HG02885 (cell line): ENCODE results near the gene TNS4.

Experiments used
- ATAC-seq: cut with Tn5 transposase; IDR thresholded peaks from one replicate; pipeline ENCODE4 v1.9.1; 2021; ENCODE audit warnings: mild to moderate bottlenecking; ENCODE audit not compliant: unreplicated experiment, poor library complexity

TNS4 gene

DNA sequence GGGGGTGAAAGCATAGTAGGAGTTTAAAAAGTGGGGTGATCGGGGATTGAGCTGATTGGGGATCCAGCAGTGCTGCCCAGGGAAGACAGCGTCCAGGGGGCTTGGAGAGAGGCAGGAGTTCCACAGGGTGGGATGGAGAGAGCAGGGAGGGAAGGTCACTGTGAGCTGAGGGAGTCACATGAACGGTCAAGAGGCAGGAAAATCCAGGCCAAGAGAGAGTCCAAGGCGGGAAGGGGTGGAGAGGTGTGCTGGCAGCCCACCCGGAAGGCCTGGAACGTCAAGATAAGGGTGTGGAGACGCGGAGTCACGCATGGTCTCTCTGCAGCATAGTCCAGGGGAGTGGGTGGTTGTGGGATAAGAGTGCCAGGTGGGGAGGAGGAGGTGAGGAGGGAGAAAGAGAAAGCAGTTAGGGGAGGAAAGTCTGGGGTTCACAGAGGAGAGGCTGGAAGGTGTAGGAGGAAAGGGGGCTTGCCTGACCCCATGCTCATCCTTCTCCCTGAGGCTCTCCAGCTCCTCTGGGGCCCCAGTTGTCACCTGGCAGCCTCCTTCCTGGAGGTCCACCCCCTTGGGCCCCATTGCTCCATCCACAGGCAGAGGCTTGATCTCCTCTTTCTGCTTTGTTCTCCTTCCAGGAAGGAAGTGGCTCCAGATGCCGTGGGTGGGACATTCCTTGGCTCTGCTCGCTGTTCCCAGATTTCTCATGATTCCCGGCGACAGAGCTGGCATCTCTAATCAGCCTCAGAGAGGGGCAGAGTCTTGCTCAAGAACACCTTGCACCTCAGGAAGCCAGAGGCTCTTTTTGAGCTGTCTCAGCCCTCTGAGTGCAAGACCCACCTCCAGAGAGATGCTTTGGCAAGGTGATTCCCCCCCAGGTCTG, 35.1 kb upstream of the TNS4 start:
- no peak for ATAC-seq

DNA sequence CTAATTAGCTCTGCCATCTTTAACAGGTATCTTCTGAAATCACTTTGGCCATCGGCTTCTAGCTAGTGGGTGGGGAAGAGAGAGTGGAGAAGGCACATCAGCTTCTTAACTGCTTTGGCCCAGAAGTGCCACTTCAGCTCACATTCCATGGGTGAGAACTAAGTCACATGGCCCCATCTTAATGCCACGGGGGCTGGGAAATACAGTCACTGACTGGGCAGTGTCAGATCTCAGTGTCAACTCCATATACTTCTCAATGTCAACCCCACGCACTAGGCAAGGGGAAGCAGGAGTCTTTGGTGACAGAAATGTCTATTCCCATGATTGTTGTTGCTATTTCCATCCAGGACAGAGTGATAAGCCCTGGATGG, 34.5 kb upstream of the TNS4 start:
- no peak for ATAC-seq

DNA sequence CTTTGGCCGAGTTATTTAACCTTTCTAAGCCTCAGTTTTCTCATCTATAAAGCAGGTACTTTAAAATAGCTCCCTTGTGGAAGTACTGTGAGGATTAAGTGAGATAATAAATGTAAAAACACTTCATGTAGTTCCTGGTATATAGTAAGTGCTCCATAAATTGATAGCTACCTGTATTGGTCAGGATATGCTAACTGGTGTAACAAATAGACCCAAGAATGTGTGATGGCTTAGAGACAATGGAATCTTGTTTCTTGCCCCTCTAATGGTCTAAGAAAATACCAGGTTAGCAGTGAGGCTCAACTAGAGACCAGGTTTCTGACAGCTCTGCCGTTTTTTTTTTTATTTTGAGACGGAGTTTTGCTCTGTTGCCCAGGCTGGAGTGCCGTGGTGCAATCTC, 34.0 kb upstream of the TNS4 start:
- no peak for ATAC-seq

DNA sequence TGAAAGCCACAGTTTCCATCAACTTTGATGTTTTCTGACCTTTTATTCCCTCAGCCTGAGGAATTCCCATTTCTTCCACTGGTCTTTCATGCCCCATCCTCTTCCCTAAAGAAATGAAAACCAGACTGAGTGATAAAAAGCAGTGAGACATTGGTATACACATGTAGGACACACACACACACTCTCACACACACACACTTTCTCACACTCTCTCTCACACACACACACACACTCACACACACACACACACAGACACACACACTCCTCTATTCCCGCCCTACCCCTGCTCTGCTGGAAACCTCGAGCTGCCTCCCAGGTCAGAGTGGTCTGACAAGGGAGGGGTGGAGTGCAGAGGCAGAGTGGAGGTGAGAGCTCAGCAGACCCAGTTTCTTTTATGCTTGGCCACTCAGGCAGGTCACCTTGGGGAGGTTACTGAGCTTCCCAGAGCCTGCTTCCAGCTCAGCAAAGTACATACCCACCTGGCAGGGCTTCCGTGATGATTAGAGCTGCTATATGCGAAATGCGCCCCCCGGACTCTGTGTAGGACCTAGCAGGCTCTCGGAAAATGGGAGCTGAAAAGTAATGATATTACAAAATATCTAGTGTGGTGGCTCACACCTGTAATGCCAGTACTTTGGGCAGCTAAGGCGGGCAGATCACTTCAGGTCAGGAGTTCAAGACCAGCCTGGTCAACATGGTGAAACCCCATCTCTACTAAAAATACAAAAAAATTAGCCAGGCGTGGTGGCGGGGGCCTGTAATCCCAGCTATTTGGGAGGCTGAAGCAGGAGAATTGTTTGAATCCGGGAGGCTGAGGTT, 33.2 kb upstream of the TNS4 start:
- no peak for ATAC-seq

DNA sequence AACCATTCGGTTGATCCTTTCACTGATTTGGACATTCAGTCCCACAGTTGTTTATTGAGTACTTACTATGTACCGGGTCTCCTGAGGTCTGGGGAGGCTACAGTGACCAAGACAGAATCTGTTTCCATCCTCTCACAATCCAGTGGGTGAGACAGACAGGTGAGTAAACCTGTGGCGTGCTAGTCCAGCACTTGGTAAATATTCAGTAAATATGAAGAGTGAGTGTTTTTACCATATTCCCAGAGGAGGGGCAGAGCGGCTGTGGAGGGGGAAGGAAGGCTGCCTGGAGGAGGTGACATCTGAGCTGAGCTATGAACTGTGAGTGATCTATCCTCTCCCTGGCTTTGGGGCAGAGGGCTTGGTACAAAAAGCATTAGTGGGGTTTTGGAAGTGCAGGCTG, 32.5 kb upstream of the TNS4 start:
- ATAC-seq, result no peak

DNA sequence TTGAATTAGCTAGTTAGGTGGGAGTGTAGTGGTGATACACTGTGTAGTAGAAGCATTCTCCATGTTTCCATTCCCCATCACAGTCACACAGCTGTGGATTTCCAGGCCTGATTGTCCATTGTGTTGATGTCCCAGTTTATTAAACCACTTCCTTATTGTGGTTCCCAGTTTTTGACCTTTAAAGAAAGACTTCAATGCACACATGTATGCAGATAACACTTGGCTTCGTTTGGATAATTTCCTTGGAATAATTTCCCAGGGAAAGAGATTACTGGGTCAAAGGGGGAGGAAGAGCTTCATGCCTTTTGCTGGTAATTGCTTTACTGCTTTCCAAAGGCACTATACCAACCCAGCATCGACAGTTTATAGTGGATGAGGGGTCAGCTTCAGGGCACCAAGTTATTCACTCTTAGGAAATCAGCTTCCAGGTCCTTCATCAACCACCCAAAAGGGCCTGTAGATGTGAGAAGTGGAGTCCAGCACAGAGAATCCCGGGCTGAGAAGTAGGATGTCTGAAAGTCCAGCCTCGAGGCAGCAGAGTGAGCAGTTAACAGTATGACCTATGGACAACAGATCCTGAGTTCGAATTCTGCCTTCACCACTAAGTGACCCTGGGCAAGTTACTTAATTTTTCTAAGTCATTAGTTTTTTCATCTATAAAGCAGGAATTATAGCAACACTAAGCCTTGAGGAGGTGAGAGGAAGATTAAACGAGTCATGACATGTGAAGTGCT, 31.3 kb upstream of the TNS4 start:
- ATAC-seq, result no peak

DNA sequence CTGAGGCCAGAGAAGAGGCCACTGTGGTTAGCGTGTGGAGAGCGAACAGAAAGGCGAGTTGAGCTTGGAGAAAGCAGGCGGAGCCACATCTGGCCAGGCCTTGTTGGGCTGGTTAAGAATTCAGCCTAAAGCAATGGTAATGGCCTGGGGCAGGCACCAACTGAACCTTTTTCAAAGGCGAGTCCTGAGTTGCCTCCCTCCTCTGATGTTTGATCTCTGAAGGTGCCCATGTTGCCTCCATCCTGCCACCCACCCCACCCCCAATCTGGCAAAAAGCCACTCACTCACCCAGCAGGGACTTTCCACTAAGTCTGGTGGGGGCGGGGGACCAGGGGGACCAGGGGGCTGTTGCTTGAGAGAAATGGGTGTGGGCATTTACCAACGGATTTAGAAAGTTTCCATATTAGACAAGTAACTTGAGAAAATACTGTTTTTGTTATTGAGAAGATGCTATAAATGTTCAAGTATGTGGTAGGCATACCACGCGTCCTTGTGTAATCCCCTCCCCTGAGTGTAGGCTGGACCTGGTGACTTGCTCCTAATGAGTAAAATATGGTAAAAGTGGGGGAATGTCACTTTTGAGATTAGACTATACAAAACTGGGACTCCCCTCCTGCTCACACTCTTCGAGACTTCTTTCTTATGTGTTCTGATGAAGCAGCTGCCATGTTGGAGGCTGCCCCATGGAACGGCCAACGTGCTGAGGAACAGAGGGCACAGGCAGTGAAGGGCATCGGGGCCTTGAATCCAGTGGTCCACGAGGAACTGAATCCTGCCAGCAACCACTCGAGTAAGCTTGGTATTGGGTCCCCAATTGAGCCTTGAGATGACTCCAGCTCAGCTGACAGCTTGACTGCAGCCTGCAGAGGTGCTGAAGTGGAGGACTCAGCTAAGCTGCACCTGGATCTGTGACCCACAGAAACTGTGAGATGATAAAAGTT, 29.9 kb upstream of the TNS4 start:
- no peak for ATAC-seq

DNA sequence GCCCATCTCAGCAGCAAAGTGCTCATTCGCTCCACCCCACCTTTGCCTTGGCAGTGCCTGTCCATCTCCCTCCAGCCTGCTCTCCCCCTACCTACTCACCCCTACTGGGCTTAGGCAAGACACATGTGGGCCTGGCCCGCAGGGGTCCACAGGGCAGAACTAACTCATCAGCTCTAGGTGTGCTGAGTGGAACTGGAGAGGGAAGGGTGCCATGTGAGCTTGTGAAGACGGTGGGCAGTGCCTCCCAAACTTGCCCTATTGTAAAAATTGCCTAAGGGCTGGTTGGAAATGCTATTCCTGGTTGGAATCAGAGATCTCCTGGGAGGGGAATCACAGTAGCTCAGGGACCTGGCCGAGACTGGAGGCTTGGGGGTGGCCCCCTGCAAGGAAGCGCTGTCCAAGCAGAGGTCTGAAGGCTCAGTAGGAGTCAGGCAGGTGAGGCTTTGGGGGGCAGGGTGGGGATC, 29.1 kb upstream of the TNS4 start:
- no peak for ATAC-seq

DNA sequence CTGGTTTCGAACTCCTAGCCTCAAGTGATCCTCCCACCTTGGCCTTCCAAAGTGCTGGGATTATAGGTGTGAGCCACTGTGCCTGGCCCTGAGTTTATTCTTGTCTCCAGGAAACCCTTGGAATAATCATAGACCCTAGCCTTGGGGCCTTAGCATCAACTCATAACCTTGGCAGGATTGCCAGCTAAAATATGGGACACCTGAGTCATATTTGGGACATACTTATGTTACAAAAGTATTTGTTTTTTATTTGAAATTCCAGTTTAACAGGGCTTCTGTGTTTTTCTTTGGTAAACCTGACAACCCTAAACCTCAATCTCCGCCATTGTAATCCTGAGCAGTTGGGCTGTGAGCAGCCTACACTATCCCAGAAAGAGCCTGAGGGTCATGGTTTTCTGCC, 28.6 kb upstream of the TNS4 start:
- ATAC-seq, result no peak

DNA sequence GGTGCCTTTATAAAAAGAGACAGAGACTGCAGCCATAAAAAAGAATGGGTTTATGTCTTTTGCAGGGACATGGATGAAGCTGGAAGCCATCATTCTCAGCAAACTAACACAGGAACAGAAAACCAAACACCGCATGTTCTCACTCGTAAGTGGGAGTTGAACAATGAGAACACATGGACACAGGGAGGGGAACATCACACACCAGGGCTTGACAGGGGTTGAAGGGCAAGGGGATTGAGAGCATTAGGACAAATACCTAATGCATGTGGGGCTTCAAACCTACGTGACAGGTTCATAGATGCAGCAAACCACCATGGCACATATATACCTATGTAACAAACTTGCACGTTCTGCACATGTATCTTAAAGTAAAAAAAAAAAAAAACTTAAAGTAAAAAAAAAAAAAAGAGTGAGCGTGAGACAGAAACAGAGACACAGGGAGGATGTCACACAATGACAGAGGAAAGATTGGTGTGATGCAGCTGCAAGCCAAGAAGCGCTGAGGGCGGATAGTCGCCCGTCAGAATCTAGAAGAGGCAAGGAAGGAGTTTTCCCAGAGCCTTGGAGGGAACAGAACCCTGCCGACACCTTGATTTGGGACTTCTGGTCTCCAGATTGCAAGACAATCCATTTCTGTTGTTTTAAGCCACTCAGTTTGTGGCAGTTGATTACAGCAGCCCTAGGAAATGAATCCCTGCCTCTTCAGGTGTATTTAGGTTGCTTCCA, 27.4 kb upstream of the TNS4 start:
- ATAC-seq, result no peak

DNA sequence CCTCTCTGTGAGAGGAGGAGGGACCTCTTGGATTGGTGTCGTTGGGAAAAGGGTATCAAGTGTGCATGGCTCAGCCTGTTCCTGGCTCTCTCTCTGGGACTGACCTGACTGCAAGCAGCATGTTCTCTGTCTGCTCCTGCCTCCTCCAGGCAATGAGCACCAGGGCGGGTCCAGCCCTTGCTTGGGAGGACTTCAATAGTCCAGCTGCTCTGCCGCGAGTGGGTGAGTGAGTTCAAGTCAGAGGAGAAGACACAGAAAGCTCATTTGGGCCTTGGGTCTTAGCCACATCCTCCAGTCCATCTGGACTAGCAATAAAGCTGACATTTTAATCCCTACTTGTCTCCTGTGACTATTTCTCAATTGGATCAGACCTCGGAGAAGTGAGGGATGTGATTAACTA, 25.2 kb upstream of the TNS4 start:
- ATAC-seq, result no peak

DNA sequence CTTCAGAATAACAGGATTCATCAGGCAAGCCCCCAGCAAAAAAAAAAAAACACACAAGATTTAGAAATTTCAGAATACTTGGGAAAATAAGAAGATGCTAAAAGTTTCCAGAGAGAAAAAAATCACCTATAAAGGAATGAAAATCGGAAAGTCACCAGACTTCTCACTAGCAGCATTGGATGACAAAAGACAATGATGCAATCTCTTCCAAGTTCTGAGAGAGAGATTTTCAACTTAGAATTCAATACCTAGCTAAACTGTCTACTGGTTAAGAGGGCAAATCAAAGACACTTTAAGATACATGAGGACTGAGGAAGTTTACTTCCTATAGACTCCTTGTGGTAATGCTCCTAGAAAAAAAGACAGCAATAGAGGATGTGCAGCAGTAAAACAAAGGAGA, 23.9 kb upstream of the TNS4 start:
- no peak for ATAC-seq

DNA sequence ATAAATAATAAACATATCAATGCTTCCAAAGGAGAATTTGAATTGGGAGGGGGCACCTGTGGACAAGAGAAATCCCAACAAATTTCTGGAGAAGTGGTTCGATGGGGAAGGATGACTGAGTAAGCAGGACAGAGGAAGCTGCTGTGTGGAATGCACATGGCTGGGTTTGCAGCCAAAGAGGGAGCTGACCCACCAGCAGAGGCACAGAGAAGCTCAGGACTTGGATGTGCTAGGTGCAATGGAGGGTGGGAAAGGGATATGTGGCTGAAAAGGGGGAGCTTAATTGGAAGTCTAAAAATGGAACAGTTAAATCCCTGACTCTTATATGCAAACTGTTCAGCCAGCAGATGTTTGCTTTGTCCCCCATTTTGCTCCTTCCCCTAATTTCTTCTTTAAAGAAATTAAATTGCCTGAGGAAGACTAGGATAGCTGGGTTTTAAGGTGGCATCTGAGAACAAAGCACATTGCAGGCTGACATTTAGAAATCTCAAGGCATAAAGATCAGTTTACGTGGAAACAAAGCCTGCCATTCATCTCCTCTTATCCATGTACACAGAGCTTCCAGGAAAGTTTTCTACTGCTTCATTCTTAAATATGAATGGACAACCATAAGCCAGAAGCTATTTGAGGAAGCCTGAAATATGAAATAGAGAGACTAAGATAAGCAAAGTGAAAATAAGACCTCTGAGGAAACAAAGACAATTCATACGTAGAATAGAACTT, 23.0 kb upstream of the TNS4 start:
- no peak for ATAC-seq

DNA sequence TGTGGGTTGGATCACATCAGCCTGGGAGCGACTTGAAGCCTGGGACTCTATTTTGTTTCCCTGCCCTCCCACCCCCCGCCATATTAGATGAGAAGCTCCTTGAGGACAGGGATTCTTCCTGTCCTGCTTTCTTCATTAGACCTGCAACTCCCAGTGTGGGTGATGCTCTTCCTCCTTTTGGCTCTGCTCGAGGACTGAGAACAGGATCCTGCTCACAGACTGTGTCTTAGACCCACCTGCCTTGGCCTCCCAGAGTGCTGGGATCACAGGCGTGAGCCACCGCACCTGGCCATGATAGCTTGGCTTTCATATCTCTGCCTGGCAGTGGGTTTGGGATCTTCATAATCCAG, 21.5 kb upstream of the TNS4 start:
- no peak for ATAC-seq

DNA sequence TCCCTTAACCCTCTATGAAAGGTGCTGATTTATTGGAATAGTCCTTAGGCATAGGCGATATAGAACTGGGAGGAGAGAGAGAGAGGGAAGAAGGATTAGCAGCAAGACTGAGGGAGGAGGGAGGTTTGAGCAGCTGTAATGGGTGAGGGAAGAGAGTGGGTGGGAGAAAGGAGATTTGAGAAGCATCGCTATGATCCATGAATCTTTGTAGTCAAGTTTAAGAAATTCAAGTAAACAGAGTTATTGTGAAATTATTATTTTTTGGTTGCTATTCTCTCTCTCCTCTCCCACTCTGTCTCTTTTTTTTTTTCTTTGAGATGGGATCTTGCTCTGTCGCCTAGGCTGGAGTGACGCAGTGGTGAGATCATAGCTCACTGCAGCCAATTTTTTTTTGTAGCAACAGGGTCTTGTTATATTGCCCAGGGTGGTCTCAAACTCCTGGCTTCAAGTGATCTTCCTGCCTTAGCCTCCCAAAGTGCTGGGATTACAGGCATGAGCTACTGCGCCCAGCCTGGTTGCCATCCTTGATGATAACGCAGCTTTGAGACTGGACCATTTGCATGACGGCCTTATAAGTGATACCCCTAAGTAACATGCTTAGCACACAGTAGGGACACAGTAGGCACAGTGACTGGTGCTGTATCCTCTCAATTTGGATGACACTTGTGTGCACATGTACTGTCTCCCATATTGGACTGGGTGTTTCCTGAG, 21.0 kb upstream of the TNS4 start:
- ATAC-seq, result no peak

DNA sequence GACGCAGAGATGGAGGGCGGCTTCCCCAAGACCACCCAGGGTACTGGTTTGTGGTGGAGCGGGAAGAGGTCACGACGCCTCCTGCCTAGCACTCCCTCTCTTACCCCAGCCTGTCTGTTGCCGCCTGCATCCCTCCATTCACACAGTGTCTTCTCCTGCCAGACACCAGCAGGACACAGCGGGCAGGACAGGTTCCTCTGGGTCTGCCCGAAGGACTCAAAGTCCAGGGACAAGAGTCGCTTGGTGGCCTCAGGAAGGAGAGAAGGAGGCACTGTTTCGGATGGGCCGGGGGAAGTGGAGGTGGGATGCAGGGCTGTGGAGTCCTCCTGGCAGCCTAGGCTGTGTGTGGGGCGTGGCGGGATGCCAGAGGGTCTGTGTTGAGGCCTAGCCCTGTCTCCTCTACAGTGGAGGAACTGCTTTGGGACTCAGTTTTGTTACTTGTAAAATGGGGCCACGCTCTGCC, 19.6 kb upstream of the TNS4 start:
- ATAC-seq, result no peak

DNA sequence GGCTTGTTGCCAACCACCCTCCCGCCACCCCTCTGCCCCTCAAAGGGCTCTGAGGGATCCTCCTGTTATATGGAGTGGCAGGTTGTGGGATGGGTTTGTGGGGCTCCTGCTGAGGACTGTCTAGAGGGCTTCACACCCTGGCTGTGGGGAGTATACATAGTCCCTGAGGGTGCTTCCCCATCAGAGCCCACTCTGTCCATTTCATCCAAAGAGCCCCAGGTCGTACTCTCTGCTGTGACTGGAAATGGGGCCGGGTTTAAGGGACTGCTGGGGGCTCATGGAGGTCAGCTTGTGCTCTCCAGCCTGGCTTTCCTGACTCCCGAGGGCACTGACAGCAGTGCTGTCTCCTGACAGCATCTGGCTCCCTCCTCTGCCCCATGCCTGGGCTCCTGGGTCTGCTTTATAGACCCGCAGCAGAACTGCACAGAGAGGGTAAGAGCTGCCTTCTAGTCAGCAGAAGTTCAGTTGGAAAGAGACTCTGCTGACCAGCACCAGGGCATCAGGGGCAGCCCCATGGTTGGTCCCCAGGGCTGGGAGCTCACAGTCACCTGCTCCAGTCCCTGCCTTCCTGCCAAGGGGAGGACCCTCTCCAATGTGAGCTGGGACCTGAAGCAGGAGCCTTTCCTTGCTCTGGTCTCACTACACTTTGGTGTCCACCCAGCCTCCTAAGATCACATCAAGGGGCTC, 17.8 kb upstream of the TNS4 start:
- no peak for ATAC-seq
